ENCODE measurements around the gene WDR33.

GRCh38 chr2:127683056-127683455, 127.9 kb downstream of the WDR33 start:
- TF ChIP-seq CTCF (IDR thresholded peaks at IDR 0.05) = no peak
- no peak for TF ChIP-seq POLR2A (IDR thresholded peaks at IDR 0.05)

All from breast epithelium (tissue), 3 donors.